H1 (cell line): ENCODE measurements around the gene MRTFB. TPM values are rescaled to one million over a fixed set of nuclear protein-coding genes. Genes with fewer than 3 reads are reported as not detected.

Experiments used
- RNF2 ChIP-seq: fragments of 200-900, 300-1000 bp; sonication (generic); IDR thresholded peaks from 2 replicates; pipeline ENCODE4 v1.7.1; 2016; ENCODE audit warnings: borderline replicate concordance, low read depth, mild to moderate bottlenecking, antibody characterized with exemption, low read length; ENCODE audit not compliant: poor library complexity, severe bottlenecking; ENCODE audit errors: missing control alignments
- polyA plus RNA-seq, 7 experiments: library from polyadenylated mRNA; depleted of rRNA in 3 of 7; stranded (reverse) in 5 of 7; unstranded in 2 of 7; fragments of >200 nt in 5 of 7; fragments of 200-250 nt in 2 of 7; gene quantifications; 1 replicate in 5 of 7; 2 replicates in 1 of 7; 4 replicates in 1 of 7; pipeline versions ENCODE4 v1.2.1 to v1.2.3, GENCODE V29; 2011 to 2013; ENCODE audit warnings: missing spikeins in 2 of 7, mixed read lengths in 2 of 7
- total RNA-seq: library from RNA; stranded (reverse); fragmentation: NEBNext Ultra II Directional; extraction: Animal tissue kit (Norgen Biotek cat#: 25700); gene quantifications from 2 replicates; pipeline ENCODE4 v1.2.1, GENCODE V29; 2021

MRTFB gene
- total and polyA plus RNA-seq, 2 of the 8 experiments (the other 6 are each of a cell fraction or from before 2014, with no cell fraction given), result 13.5 to 34.9 TPM

DNA sequence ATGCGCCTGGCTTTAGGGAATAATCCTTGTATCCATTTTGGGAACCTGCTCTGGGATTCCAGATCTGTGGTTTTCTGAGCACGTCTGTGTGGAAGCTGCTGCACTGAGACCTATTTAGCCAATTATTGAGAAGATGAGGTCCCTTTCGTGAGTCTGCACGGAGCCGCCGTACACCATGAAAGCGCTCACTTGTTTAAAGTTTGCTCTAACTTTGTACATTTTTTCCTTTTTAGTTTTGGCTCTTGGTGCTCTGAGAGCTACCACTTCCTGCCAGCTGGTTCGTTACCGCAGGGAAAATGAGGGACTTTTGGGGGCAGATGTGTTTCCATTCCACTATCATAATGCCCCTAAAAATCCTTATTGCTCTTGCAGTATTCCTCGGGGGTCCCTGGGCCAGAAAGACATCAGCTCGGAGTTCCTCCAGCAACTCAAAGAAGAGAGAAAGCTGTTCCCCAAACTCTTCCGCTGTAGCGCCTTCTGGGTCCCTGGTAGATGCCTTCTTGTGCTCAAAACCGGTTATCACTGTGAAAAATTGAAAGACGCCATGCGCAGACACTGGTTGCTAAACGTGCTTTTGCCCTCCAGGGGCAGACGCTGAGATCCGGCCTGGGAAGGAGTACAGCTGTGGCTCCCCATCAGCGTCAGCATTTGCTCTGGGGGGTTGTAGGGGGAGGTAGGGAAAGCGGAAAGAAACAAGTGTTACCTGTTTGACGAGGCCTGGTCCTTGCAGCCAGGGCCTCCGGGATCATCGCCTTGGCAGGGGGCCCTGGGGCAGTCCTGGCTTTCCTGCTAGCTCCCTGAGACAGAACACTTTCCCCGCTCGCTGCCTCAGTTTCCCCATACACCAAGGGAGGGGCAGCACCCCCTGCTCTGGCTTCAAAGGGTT lies 238.1 kb downstream of the MRTFB start (continued):
- no peak for TF ChIP-seq RNF2
